ENCODE measurements around the gene HIP1. TPM values are rescaled to one million over a fixed set of nuclear protein-coding genes. Genes with fewer than 3 reads are reported as not detected.
A peak's percentile ranks its signal among the peaks of the same experiment; 100 is the strongest.

HIP1 gene
- polyA plus RNA-seq, 2 of the 4 experiments (the other 2 are of a cell fraction): 17.3 to 33.4 TPM

DNA sequence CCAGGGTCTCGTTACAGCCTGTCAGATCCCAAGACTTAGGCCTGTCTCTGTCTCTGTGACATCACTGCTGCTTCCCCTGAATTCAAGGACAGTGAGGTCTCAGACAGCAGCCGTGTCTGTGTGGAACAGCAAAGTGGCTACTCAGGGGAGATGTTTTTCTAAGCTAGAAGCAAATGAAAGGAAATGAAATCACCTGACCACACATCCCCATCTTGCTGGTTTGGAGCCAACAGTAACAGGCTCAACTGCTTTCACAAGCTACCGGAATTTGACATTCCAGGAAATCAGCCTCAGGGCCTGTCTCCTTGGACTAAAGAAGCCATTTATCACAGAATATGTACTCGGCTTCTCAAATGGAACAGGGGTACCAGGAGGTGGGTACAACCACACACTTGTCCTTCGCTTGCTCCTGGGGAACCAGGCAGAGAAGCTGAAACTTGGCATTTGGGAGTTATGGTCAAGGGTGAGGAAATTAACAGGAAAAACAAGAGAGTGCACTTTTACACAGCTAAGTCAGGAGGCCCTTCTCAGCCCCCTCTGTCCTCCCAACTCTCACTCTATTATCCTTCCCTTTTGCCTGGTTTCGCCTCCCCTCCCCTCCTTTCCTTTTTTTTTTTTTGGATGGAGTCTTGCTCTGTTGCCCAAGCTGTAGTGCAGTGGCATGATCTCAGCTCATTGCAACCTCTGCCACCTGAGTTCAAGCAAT lies 173.5 kb downstream of the HIP1 start:
- FAIRE-seq (no peak), ATAC-seq (no peak)
- no peak overlapping the region for H3K4me3 ChIP-seq

DNA sequence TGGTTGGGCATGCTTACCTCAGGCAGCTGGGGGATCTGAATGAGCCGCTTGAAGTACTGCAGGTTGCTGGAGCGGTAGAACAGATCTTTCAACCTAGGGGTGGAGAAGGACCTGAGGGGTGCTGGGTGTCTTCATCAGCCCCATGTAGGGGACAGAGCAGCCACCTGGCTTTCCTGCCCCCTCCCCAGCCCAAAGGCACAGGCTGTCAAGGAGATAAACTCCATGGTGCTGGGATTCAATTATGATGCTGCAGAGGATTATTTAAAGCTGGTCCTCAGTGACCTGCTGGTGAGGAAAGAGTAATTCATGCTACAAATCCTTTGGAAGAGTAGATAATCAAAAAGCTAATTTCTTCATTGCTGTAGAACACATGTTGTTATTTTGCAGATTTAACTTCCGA lies 175.6 kb downstream of the HIP1 start:
- CTCF ChIA-PET: no interaction called here
- FAIRE-seq (no peak), ATAC-seq (no peak), DNase-seq (ENCODE audit: low read depth in 1 of 2, low spot score in 1 of 2) (no peak)
- TF ChIP-seq FOXS1 (CRISPR knock-in tag; IDR thresholded peaks at IDR 0.05) (no peak), CBX8 (IDR thresholded peaks at IDR 0.05) (no peak), BHLHE40 (IDR thresholded peaks at IDR 0.05; ENCODE audit: low read depth, low read length) (no peak), ZFP36 (IDR thresholded peaks at IDR 0.05; ENCODE audit: borderline replicate concordance, partially characterized antibody) (no peak), NFE2L2 (conservative IDR thresholded peaks at IDR 0.05; ENCODE audit: low read length) (no peak), FOSB (CRISPR knock-in tag; IDR thresholded peaks at IDR 0.05) (no peak), JUNB (IDR thresholded peaks at IDR 0.05) (no peak), EP300 (IDR thresholded peaks at IDR 0.05) (no peak), ZC3H11A (IDR thresholded peaks at IDR 0.05) (no peak)
- TF ChIP-seq, protein P1, sequence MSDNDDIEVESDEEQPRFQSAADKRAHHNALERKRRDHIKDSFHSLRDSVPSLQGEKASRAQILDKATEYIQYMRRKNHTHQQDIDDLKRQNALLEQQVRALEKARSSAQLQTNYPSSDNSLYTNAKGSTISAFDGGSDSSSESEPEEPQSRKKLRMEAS (IDR thresholded peaks at IDR 0.05): no peak
- TF ChIP-seq, protein P2, sequence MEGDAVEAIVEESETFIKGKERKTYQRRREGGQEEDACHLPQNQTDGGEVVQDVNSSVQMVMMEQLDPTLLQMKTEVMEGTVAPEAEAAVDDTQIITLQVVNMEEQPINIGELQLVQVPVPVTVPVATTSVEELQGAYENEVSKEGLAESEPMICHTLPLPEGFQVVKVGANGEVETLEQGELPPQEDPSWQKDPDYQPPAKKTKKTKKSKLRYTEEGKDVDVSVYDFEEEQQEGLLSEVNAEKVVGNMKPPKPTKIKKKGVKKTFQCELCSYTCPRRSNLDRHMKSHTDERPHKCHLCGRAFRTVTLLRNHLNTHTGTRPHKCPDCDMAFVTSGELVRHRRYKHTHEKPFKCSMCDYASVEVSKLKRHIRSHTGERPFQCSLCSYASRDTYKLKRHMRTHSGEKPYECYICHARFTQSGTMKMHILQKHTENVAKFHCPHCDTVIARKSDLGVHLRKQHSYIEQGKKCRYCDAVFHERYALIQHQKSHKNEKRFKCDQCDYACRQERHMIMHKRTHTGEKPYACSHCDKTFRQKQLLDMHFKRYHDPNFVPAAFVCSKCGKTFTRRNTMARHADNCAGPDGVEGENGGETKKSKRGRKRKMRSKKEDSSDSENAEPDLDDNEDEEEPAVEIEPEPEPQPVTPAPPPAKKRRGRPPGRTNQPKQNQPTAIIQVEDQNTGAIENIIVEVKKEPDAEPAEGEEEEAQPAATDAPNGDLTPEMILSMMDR (IDR thresholded peaks at IDR 0.05): no peak
- H3K9me3 ChIP-seq: no peaks in the 10 kb centered on the region
- H3K4me3 ChIP-seq: no peak overlapping the region
- POLR2A ChIA-PET: no interaction called here
- no peaks in the 10 kb centered on the region for H3K4me1 ChIP-seq
- no peak overlapping the region for H3K4me2 ChIP-seq
- WGBS (ENCODE audit: missing lambda C conversion rate): 99% methylated on average over 3 of the region's 3 CpGs
- no peak overlapping the region for H3K27ac ChIP-seq

More for the DNA sequence above, 173.5 kb downstream of the HIP1 start:
- TF ChIP-seq HOXA7 (CRISPR knock-in tag; IDR thresholded peaks at IDR 0.05): no peak
- no peak for TF ChIP-seq FOSB (CRISPR knock-in tag; IDR thresholded peaks at IDR 0.05)
- no peak for TF ChIP-seq EP300 (IDR thresholded peaks at IDR 0.05)
- TF ChIP-seq JUN (IDR thresholded peaks at IDR 0.05): no peak
- TF ChIP-seq, protein P3, sequence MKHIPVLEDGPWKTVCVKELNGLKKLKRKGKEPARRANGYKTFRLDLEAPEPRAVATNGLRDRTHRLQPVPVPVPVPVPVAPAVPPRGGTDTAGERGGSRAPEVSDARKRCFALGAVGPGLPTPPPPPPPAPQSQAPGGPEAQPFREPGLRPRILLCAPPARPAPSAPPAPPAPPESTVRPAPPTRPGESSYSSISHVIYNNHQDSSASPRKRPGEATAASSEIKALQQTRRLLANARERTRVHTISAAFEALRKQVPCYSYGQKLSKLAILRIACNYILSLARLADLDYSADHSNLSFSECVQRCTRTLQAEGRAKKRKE (CRISPR knock-in tag; IDR thresholded peaks at IDR 0.05; ENCODE audit: low read depth): no peak
- no peak for TF ChIP-seq BHLHE40 (IDR thresholded peaks at IDR 0.05; ENCODE audit: low read depth, low read length)
- no peak for TF ChIP-seq NPAS2 (CRISPR knock-in tag; IDR thresholded peaks at IDR 0.05; ENCODE audit: borderline replicate concordance)
- no peak for TF ChIP-seq MYC (IDR thresholded peaks at IDR 0.05; ENCODE audit: borderline replicate concordance, low read length)
- no peak for TF ChIP-seq TP53 (CRISPR knock-in tag; IDR thresholded peaks at IDR 0.05)
- TF ChIP-seq SMC3 (IDR thresholded peaks at IDR 0.05): no peak
- TF ChIP-seq ESRRA (IDR thresholded peaks at IDR 0.05; ENCODE audit: borderline replicate concordance, low read length): no peak
- TF ChIP-seq CHD4 (IDR thresholded peaks at IDR 0.05; ENCODE audit: borderline replicate concordance): no peak
- Histone ChIP-seq H3K27ac (peak overlapping the region in 1 of 2 experiments; percentile 4; a peak in 1 of 6 replicates), H3K4me2 (no peak overlapping the region), H3K9me3 (no peaks in the 10 kb centered on the region), H3K4me1 (no peaks in the 10 kb centered on the region)
- ChIA-PET POLR2A (no interaction called here), CTCF (interaction anchor here (1.1 kb wide), 1 partner anchor 197 kb away, joined by 3 read pairs; no protein-coding TSS in a partner anchor)
- DNase-seq (ENCODE audit: low read depth in 1 of 2, low spot score in 1 of 2): peak in 1 of 2 experiments; percentile 15
- 78% methylated on average over 6 of the region's 6 CpGs for WGBS (ENCODE audit: missing lambda C conversion rate)

DNA sequence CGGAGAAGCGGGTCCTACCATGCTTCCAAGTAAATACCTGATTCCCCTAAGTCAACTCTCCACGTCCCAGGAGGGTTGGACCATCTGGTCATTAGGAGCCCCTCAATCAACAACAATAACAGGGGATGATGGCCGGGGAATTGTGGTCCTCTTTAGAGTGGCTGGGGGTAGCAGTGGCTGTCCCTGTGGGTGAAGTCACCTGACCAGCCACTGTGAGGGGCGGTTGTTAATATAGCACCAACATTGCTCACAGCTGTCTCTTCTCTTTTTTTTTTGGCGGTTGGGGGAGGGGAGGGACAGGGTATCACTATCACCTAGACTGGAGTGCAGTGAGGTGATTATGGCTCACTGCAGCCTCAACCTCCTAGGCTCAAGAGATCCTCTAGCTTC lies 178.8 kb downstream of the HIP1 start:
- Histone ChIP-seq H3K4me2 (no peak overlapping the region), H3K27ac (no peak overlapping the region), H3K4me3 (no peak overlapping the region), H3K4me1 (no peaks in the 10 kb centered on the region), H3K9me3 (no peaks in the 10 kb centered on the region)
- ATAC-seq (no peak), FAIRE-seq (no peak), DNase-seq (ENCODE audit: low read depth in 1 of 2, low spot score in 1 of 2) (no peak)
- CTCF ChIA-PET: interaction anchor here (0.7 to 1.8 kb wide), 3 partner anchors 11 to 203 kb away, joined by 3 to 4 read pairs (median 3); no protein-coding TSS in a partner anchor
- no peak for TF ChIP-seq HOXA7 (CRISPR knock-in tag; IDR thresholded peaks at IDR 0.05)
- TF ChIP-seq SREBF2 (IDR thresholded peaks at IDR 0.05): no peak
- TF ChIP-seq, protein P4, sequence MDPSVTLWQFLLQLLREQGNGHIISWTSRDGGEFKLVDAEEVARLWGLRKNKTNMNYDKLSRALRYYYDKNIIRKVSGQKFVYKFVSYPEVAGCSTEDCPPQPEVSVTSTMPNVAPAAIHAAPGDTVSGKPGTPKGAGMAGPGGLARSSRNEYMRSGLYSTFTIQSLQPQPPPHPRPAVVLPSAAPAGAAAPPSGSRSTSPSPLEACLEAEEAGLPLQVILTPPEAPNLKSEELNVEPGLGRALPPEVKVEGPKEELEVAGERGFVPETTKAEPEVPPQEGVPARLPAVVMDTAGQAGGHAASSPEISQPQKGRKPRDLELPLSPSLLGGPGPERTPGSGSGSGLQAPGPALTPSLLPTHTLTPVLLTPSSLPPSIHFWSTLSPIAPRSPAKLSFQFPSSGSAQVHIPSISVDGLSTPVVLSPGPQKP (IDR thresholded peaks at IDR 0.05; ENCODE audit: low read depth, low read length): no peak
- TF ChIP-seq, protein P5, sequence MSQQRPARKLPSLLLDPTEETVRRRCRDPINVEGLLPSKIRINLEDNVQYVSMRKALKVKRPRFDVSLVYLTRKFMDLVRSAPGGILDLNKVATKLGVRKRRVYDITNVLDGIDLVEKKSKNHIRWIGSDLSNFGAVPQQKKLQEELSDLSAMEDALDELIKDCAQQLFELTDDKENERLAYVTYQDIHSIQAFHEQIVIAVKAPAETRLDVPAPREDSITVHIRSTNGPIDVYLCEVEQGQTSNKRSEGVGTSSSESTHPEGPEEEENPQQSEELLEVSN (IDR thresholded peaks at IDR 0.05; ENCODE audit: borderline replicate concordance, low read depth): no peak
- no peak for TF ChIP-seq JUNB (IDR thresholded peaks at IDR 0.05)
- no peak for TF ChIP-seq CHD4 (IDR thresholded peaks at IDR 0.05; ENCODE audit: borderline replicate concordance)
- TF ChIP-seq ZNF302 (CRISPR knock-in tag; IDR thresholded peaks at IDR 0.05): no peak
- TF ChIP-seq POLR2A (IDR thresholded peaks at IDR 0.05; ENCODE audit: low read length): no peak
- TF ChIP-seq NR3C1 (IDR thresholded peaks at IDR 0.05): no peak
- WGBS (ENCODE audit: missing lambda C conversion rate): 88% methylated on average over 6 of the region's 6 CpGs
- POLR2A ChIA-PET: no interaction called here
